HG02623 (cell line): ENCODE data around the gene VANGL2.

Experiments used
- ATAC-seq: cut with Tn5 transposase; IDR thresholded peaks from one replicate; pipeline ENCODE4 v1.9.1; 2021; ENCODE audit warnings: moderate library complexity; ENCODE audit not compliant: unreplicated experiment

VANGL2 gene

GRCh38 chr1:160427625-160428024 lies 27.3 kb downstream of the VANGL2 start:
- no peak for ATAC-seq

GRCh38 chr1:160428053-160428452 lies 27.7 kb downstream of the VANGL2 start:
- no peak for ATAC-seq

GRCh38 chr1:160428655-160429054 lies 28.3 kb downstream of the VANGL2 start:
- no peak for ATAC-seq

- ATAC-seq = no peak
These were observed 28.8 kb downstream of the VANGL2 start for GRCh38 chr1:160429125-160429561.

- no peak for ATAC-seq
These were observed 29.6 kb downstream of the VANGL2 start for GRCh38 chr1:160429702-160430535.

GRCh38 chr1:160431006-160431405 lies 30.6 kb downstream of the VANGL2 start:
- ATAC-seq = no peak

- ATAC-seq = no peak
These were observed 31.2 kb downstream of the VANGL2 start for GRCh38 chr1:160431571-160431970.

- no peak for ATAC-seq
These were observed 32.0 kb downstream of the VANGL2 start for GRCh38 chr1:160432371-160432786.

- no peak for ATAC-seq
These were observed 36.6 kb downstream of the VANGL2 start for GRCh38 chr1:160436966-160437365.

GRCh38 chr1:160437432-160438316 lies 37.3 kb downstream of the VANGL2 start:
- peak; percentile 77 for ATAC-seq

GRCh38 chr1:160438317-160438918 lies 38.1 kb downstream of the VANGL2 start:
- no peak for ATAC-seq

GRCh38 chr1:160438935-160439334 lies 38.6 kb downstream of the VANGL2 start:
- ATAC-seq = no peak

- ATAC-seq = no peak
These were observed 39.4 kb downstream of the VANGL2 start for GRCh38 chr1:160439718-160440117.

GRCh38 chr1:160446945-160447600 lies 46.7 kb downstream of the VANGL2 start:
- ATAC-seq = no peak

GRCh38 chr1:160449494-160449893 lies 49.1 kb downstream of the VANGL2 start:
- ATAC-seq = no peak

GRCh38 chr1:160451119-160451858 lies 50.9 kb downstream of the VANGL2 start:
- peak; percentile 45 for ATAC-seq

GRCh38 chr1:160451859-160452232 lies 51.5 kb downstream of the VANGL2 start:
- peak; percentile 16 for ATAC-seq

- ATAC-seq = peak; percentile 36
These were observed 53.1 kb downstream of the VANGL2 start for GRCh38 chr1:160453443-160453842.

- no peak for ATAC-seq
These were observed 54.2 kb downstream of the VANGL2 start for GRCh38 chr1:160454371-160455152.
